Measurements from ENCODE around the gene OPRL1. TPM values are rescaled to one million over a fixed set of nuclear protein-coding genes. Genes with fewer than 3 reads are reported as not detected.

OPRL1 gene
- total RNA-seq, 3 donors from 2014 or later = 1.6 to 3.4 (median 2.3) TPM

GRCh38 chr20:64057628-64058498 lies 22.0 kb upstream of the OPRL1 start:
- no peaks in the 10 kb centered on the region for H3K36me3 ChIP-seq
- H3K9me3 ChIP-seq = no peaks in the 10 kb centered on the region
- peak; percentile 43 to 80 for DNase-seq (ENCODE audit: low spot score in 2 of 2)
- TF ChIP-seq POLR2A (IDR thresholded peaks at IDR 0.05) (no peak), CTCF (IDR thresholded peaks at IDR 0.05) (peak; percentile 19 to 72 (median 66))
- peaks cover 4 to 6% of the 10 kb centered on the region in 2 donors for H3K4me1 ChIP-seq
- peak overlapping the region; percentile 13 to 70 for H3K27ac ChIP-seq
- intact Hi-C loops (cut with DNase I; ENCODE audit: low total_unique reads) = no loop called here
- H3K4me3 ChIP-seq = peak overlapping the region; percentile 4 to 42 (median 16)
- peaks cover 5 to 25% of the 10 kb centered on the region in 2 donors for H3K27me3 ChIP-seq

GRCh38 chr20:64058536-64058935 lies 21.3 kb upstream of the OPRL1 start:
- DNase-seq (ENCODE audit: low spot score in 2 of 2) = no peak
- intact Hi-C loops (cut with DNase I; ENCODE audit: low total_unique reads) = no loop called here
- TF ChIP-seq CTCF (IDR thresholded peaks at IDR 0.05) (no peak), POLR2A (IDR thresholded peaks at IDR 0.05) (no peak), POLR2AphosphoS5 (IDR thresholded peaks at IDR 0.05) (no peak)
- Histone ChIP-seq H3K4me1 (peaks cover 4 to 6% of the 10 kb centered on the region in 2 donors), H3K9me3 (no peaks in the 10 kb centered on the region), H3K27me3 (peaks cover 5 to 24% of the 10 kb centered on the region in 2 donors), H3K27ac (no peak overlapping the region), H3K4me3 (no peak overlapping the region), H3K36me3 (no peaks in the 10 kb centered on the region)

GRCh38 chr20:64062276-64062595 lies 17.6 kb upstream of the OPRL1 start:
- no peaks in the 10 kb centered on the region for H3K9me3 ChIP-seq
- peak overlapping the region; percentile 84 to 93 for H3K27ac ChIP-seq
- no peaks in the 10 kb centered on the region for H3K36me3 ChIP-seq
- peaks cover 0 to 4% of the 10 kb centered on the region in 2 donors for H3K27me3 ChIP-seq
- intact Hi-C loops (cut with DNase I; ENCODE audit: low total_unique reads) = no loop called here
- DNase-seq (ENCODE audit: low spot score in 2 of 2) = no peak
- H3K4me3 ChIP-seq = peak overlapping the region; percentile 89 to 100 (median 92)
- H3K4me1 ChIP-seq = peaks cover 6 to 15% of the 10 kb centered on the region in 2 donors
- TF ChIP-seq POLR2AphosphoS5 (IDR thresholded peaks at IDR 0.05) (no peak), CTCF (IDR thresholded peaks at IDR 0.05) (no peak), POLR2A (IDR thresholded peaks at IDR 0.05) (no peak)

DNA sequence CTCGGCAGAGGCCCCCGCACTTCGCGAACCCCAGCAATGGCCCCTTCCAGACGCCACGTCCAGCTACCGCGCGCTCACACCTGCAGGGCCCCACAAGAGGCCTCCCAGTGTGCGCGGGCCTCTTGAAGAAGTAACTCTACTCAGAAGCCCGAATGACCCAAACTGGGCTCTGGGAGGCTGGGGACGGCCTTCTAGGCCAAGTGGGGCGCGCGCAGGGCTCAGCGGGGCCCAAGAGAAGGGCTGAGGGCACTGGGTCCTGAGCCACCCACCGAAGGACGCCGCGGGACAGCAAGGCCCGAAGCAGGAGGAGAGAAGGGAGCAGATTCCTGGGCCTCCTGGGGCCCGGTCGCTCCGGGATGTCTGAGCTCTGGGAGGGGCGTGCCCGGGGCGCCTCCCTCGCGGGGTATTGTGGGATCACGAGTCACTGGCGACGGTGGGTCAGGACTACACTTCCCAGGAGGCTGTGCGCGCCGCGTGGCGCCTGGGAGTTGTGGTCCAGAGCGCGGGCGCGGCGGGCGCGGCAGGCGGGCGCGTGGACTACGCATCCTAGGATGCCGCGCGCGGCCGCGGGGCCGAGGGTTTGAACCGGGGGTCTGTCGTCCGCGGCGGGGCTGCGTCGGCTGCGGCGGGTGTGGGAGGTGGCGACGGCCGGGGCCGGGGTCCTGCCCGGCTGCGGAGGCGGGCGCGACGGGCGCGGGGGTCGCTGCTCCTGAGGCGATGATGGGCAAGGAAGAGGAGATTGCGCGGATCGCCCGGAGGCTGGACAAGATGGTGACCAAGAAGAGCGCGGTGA lies 17.1 kb upstream of the OPRL1 start, which contains the start of gene TCEA2:
Gene TCEA2 (plus strand): TSS at position 603 of the 793 bp plus-strand sequence. CDS start 115 bp downstream, at position 718.
- peak within 1 kb of the TSS; percentile 84 to 93 for H3K27ac ChIP-seq
- H3K4me3 ChIP-seq = peak within 1 kb of the TSS; percentile 89 to 100 (median 92)
- no peaks in the 10 kb centered on the region for H3K27me3 ChIP-seq
- peak; percentile 70 to 88 (median 71) for TF ChIP-seq POLR2AphosphoS5 (IDR thresholded peaks at IDR 0.05)
- peak; percentile 78 for TF ChIP-seq POLR2A (IDR thresholded peaks at IDR 0.05)
- TF ChIP-seq CTCF (IDR thresholded peaks at IDR 0.05) = no peak
- intact Hi-C loops (cut with DNase I; ENCODE audit: low total_unique reads) = no loop called here
- peak; percentile 95 to 98 for DNase-seq (ENCODE audit: low spot score in 2 of 2)
- H3K36me3 ChIP-seq = no peaks in the 10 kb centered on the region
- no peaks in the 10 kb centered on the region for H3K9me3 ChIP-seq
- peaks cover 6 to 15% of the 10 kb centered on the region in 2 donors for H3K4me1 ChIP-seq

Data from breast epithelium (tissue), 4 donors.